Measurements from ENCODE around the gene VWA3A.
A peak's percentile ranks its signal among the peaks of the same experiment; 100 is the strongest.
"Not testable (repeated sequence)": the region's sequence is repeated elsewhere in the genome, so short reads cannot be mapped to it uniquely, and the experiment has no call there.

The VWA3A gene

DNA sequence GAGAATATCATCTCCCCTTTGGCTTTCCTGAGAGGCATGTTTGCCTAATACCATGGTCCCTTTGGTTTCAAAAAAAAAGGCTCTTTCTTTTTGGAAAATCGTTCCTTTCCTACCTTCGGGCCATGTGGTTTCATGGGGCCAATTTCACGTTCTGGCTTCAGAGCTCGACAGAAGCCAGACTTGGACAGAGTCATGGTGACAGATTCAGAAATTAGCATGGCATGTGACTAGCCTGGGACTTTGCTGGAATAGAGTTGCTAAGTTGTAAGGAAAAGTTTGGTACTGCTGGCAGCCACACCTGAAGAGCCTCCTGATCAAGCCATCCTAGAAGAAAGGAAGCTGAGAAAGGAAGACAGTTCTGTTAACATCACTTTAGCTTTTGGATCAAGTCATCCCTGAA lies 2.4 kb upstream of the VWA3A start:
- Histone ChIP-seq H3K4me1 (ENCODE audit: control insufficient read depth, insufficient read depth, low read length, poor library complexity, severe bottlenecking) (peaks cover 4% of the 10 kb centered on the region), H3K36me3 (ENCODE audit: control insufficient read depth, insufficient read depth, low read length) (no peaks in the 10 kb centered on the region), H3K9me3 (ENCODE audit: control insufficient read depth, low read length) (no peaks in the 10 kb centered on the region), H3K4me3 (ENCODE audit: extremely low read depth, insufficient read depth, low read length, poor library complexity, severe bottlenecking) (no peak overlapping the region), H3K27ac (ENCODE audit: low read depth, low read length, severe bottlenecking) (no peak overlapping the region)
- 85 to 95% methylated on average over 4 of the region's 4 CpGs for WGBS, 2 experiments (ENCODE audit: insufficient coverage in 2 of 2)

DNA sequence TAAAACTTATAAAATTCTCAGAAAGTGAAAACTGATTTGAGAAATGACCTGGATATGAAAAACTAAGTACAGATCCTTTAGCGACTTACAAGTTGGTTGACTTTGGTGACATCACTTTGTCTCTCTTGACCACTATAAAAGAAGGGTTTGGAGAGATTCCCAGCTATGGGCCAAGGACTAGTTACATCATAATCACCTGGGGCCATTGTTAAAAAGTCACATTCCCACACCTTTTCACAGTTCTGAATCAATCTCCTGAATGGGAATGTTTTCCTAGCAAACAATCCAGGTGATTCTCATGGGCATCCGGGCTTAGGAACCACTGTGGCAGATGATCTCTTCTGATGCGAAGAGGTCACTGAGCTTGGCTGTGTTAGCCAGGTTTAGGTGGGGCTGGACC lies 620 bp upstream of the VWA3A start:
- H3K9me3 ChIP-seq (ENCODE audit: control insufficient read depth, low read length) = no peaks in the 10 kb centered on the region
- H3K27ac ChIP-seq (ENCODE audit: low read depth, low read length, severe bottlenecking) = peak overlapping the region; percentile 62
- WGBS, 2 experiments (ENCODE audit: insufficient coverage in 2 of 2) = 96 to 100% methylated on average over 3 of the region's 3 CpGs
- H3K4me1 ChIP-seq (ENCODE audit: control insufficient read depth, insufficient read depth, low read length, poor library complexity, severe bottlenecking) = peaks cover 4% of the 10 kb centered on the region
- H3K36me3 ChIP-seq (ENCODE audit: control insufficient read depth, insufficient read depth, low read length) = no peaks in the 10 kb centered on the region
- no peak overlapping the region for H3K4me3 ChIP-seq (ENCODE audit: extremely low read depth, insufficient read depth, low read length, poor library complexity, severe bottlenecking)

- H3K36me3 ChIP-seq (ENCODE audit: control insufficient read depth, insufficient read depth, low read length) = no peaks in the 10 kb centered on the region
- no peak overlapping the region for H3K27ac ChIP-seq (ENCODE audit: low read depth, low read length, severe bottlenecking)
- no CpG with 5 or more reads among the region's 3 CpGs for WGBS, 2 experiments (ENCODE audit: insufficient coverage in 2 of 2)
- H3K4me1 ChIP-seq (ENCODE audit: control insufficient read depth, insufficient read depth, low read length, poor library complexity, severe bottlenecking) = peaks cover 4% of the 10 kb centered on the region
- no peaks in the 10 kb centered on the region for H3K9me3 ChIP-seq (ENCODE audit: control insufficient read depth, low read length)
- no peak overlapping the region for H3K4me3 ChIP-seq (ENCODE audit: extremely low read depth, insufficient read depth, low read length, poor library complexity, severe bottlenecking)
Observed at GRCh38 chr16:22093331-22093730, 990 bp downstream of the VWA3A start.

DNA sequence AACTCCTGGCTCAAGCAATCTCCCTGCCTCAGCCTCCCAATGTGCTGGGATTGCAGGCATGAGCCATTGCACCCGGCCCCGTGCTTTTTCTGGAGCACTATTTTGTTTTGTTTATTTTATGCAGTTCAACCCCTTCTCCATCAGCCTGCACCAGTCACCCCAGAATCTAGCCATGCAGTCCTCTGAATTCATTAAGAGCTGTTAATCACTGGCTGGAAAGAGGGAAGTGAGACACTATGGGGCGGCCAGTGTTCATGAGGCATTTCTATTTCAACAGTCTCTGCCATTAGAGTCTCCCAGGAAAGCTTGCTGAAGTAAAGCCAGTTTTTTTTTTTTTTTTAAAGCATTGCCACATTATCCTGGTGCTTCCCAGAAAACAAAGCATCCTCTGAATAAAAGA lies 1.7 kb downstream of the VWA3A start:
- no peaks in the 10 kb centered on the region for H3K9me3 ChIP-seq (ENCODE audit: control insufficient read depth, low read length)
- no peak overlapping the region for H3K27ac ChIP-seq (ENCODE audit: low read depth, low read length, severe bottlenecking)
- 83 to 89% methylated on average over 1 to 3 of the region's 3 CpGs for WGBS, 2 experiments (ENCODE audit: insufficient coverage in 2 of 2)
- H3K36me3 ChIP-seq (ENCODE audit: control insufficient read depth, insufficient read depth, low read length) = no peaks in the 10 kb centered on the region
- H3K4me1 ChIP-seq (ENCODE audit: control insufficient read depth, insufficient read depth, low read length, poor library complexity, severe bottlenecking) = peaks cover 4% of the 10 kb centered on the region
- no peak overlapping the region for H3K4me3 ChIP-seq (ENCODE audit: extremely low read depth, insufficient read depth, low read length, poor library complexity, severe bottlenecking)

- Histone ChIP-seq H3K36me3 (ENCODE audit: control insufficient read depth, insufficient read depth, low read length) (no peaks in the 10 kb centered on the region), H3K9me3 (ENCODE audit: control insufficient read depth, low read length) (no peaks in the 10 kb centered on the region), H3K4me3 (ENCODE audit: extremely low read depth, insufficient read depth, low read length, poor library complexity, severe bottlenecking) (no peak overlapping the region), H3K27ac (ENCODE audit: low read depth, low read length, severe bottlenecking) (no peak overlapping the region), H3K4me1 (ENCODE audit: control insufficient read depth, insufficient read depth, low read length, poor library complexity, severe bottlenecking) (no peaks in the 10 kb centered on the region)
- 20 to 48% methylated on average over 2 to 5 of the region's 8 CpGs for WGBS, 2 experiments (ENCODE audit: insufficient coverage in 2 of 2)
Observed at GRCh38 chr16:22098405-22099255, 6.3 kb downstream of the VWA3A start.

GRCh38 chr16:22099256-22099975 lies 7.1 kb downstream of the VWA3A start:
- 78 to 82% methylated on average over 5 to 6 of the region's 9 CpGs for WGBS, 2 experiments (ENCODE audit: insufficient coverage in 2 of 2)
- no peak overlapping the region for H3K27ac ChIP-seq (ENCODE audit: low read depth, low read length, severe bottlenecking)
- no peaks in the 10 kb centered on the region for H3K4me1 ChIP-seq (ENCODE audit: control insufficient read depth, insufficient read depth, low read length, poor library complexity, severe bottlenecking)
- no peaks in the 10 kb centered on the region for H3K9me3 ChIP-seq (ENCODE audit: control insufficient read depth, low read length)
- no peaks in the 10 kb centered on the region for H3K36me3 ChIP-seq (ENCODE audit: control insufficient read depth, insufficient read depth, low read length)
- no peak overlapping the region for H3K4me3 ChIP-seq (ENCODE audit: extremely low read depth, insufficient read depth, low read length, poor library complexity, severe bottlenecking)

GRCh38 chr16:22103441-22103840 lies 11.1 kb downstream of the VWA3A start:
- H3K4me3 ChIP-seq (ENCODE audit: extremely low read depth, insufficient read depth, low read length, poor library complexity, severe bottlenecking) = no peak overlapping the region
- 70% methylated on average over 1 of the region's 1 CpG; no CpG with 5 or more reads in 1 of the 2 experiments for WGBS, 2 experiments (ENCODE audit: insufficient coverage in 2 of 2)
- H3K9me3 ChIP-seq (ENCODE audit: control insufficient read depth, low read length) = no peaks in the 10 kb centered on the region
- H3K27ac ChIP-seq (ENCODE audit: low read depth, low read length, severe bottlenecking) = no peak overlapping the region
- H3K36me3 ChIP-seq (ENCODE audit: control insufficient read depth, insufficient read depth, low read length) = no peaks in the 10 kb centered on the region
- no peaks in the 10 kb centered on the region for H3K4me1 ChIP-seq (ENCODE audit: control insufficient read depth, insufficient read depth, low read length, poor library complexity, severe bottlenecking)

- Histone ChIP-seq H3K4me3 (ENCODE audit: extremely low read depth, insufficient read depth, low read length, poor library complexity, severe bottlenecking) (no peak overlapping the region), H3K36me3 (ENCODE audit: control insufficient read depth, insufficient read depth, low read length) (no peaks in the 10 kb centered on the region)
- WGBS, 2 experiments (ENCODE audit: insufficient coverage in 2 of 2) = 83 to 86% methylated on average over 1 of the region's 4 CpGs
Observed at GRCh38 chr16:22109258-22109898, 17.0 kb downstream of the VWA3A start.

DNA sequence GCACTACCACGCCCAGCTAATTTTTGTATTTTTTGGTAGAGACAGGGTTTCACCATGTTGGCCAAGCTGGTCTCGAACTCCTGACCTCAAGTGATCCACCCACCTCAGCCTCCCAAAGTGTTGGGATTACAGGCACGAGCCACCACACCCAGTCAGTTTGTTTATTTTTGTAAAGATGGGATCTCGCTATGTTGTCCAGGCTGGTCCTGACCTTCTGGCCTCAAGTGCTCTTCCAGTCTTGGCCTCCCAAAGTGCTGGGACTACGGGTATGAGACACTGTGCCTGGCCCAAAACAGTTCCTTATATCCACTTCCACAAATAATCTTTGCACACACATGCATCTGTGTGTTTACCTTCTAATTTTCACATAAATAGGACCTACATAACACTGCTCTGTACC lies 19.3 kb downstream of the VWA3A start:
- H3K36me3 ChIP-seq (ENCODE audit: control insufficient read depth, insufficient read depth, low read length); H3K9me3 ChIP-seq (ENCODE audit: control insufficient read depth, low read length); H3K27ac ChIP-seq (ENCODE audit: low read depth, low read length, severe bottlenecking); H3K4me1 ChIP-seq (ENCODE audit: control insufficient read depth, insufficient read depth, low read length, poor library complexity, severe bottlenecking); H3K4me3 ChIP-seq (ENCODE audit: extremely low read depth, insufficient read depth, low read length, poor library complexity, severe bottlenecking): not testable (repeated sequence)
- 82 to 85% methylated on average over 3 to 4 of the region's 5 CpGs for WGBS, 2 experiments (ENCODE audit: insufficient coverage in 2 of 2)

More at GRCh38 chr16:22109258-22109898, 17.0 kb downstream of the VWA3A start:
- Histone ChIP-seq H3K9me3 (ENCODE audit: control insufficient read depth, low read length) (no peaks in the 10 kb centered on the region), H3K27ac (ENCODE audit: low read depth, low read length, severe bottlenecking) (no peak overlapping the region), H3K4me1 (ENCODE audit: control insufficient read depth, insufficient read depth, low read length, poor library complexity, severe bottlenecking) (no peaks in the 10 kb centered on the region)

DNA sequence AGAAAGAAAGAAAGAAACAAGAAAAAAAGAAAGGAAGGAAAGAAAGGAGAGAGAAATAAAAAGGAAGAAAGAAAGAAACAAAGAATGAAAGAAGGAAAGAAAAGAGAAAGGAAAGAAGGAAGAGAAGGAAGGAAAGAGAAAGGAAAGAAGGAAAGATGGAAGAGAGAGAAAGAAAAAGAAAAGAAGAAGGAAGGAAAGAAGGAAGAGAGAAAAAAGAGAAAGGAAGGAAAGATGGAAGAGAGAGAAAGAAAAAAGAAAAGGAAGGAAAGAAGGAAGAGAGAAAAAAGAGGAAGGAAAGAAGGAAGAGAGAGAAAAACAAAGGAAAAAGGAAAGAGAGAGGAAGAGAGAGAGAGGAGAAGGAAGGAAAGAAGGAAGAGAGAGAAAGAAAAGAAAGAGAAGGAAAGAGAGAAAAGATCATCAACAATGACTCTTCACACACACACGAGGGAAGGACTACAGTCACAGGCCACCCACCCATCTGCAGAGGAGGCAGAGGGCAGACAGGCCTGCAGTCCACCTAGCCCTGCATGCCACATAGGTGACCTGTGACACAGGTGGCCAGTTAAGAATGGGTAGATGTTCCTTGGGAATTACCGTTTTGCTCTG lies 23.9 kb downstream of the VWA3A start:
- 78 to 100% methylated on average over 1 to 2 of the region's 2 CpGs for WGBS, 2 experiments (ENCODE audit: insufficient coverage in 2 of 2)
- no peaks in the 10 kb centered on the region for H3K36me3 ChIP-seq (ENCODE audit: control insufficient read depth, insufficient read depth, low read length)
- no peaks in the 10 kb centered on the region for H3K4me1 ChIP-seq (ENCODE audit: control insufficient read depth, insufficient read depth, low read length, poor library complexity, severe bottlenecking)
- H3K27ac ChIP-seq (ENCODE audit: low read depth, low read length, severe bottlenecking) = no peak overlapping the region
- no peaks in the 10 kb centered on the region for H3K9me3 ChIP-seq (ENCODE audit: control insufficient read depth, low read length)
- H3K4me3 ChIP-seq (ENCODE audit: extremely low read depth, insufficient read depth, low read length, poor library complexity, severe bottlenecking) = no peak overlapping the region

Data from mesodermal cell (in vitro differentiated cells).